HG03095 (cell line): ENCODE results near the gene CDK10.
"Not testable (repeated sequence)": the region's sequence is repeated elsewhere in the genome, so short reads cannot be mapped to it uniquely, and the experiment has no call there.

ENCODE experiments used
- ATAC-seq: cut with Tn5 transposase; IDR thresholded peaks from one replicate; pipeline ENCODE4 v1.9.1; 2021; ENCODE audit warnings: moderate library complexity; ENCODE audit not compliant: unreplicated experiment

The CDK10 gene

GRCh38 chr16:89686520-89687091 lies at the start of gene CDK10:
Gene CDK10 (plus strand): TSS chr16:89686689. CDS start chr16:89686711, 22 bp downstream.
- peak; percentile 73 for ATAC-seq

GRCh38 chr16:89637379-89637778 lies 49.1 kb upstream of the CDK10 start:
- no peak for ATAC-seq

GRCh38 chr16:89638455-89638854 lies 48.0 kb upstream of the CDK10 start:
- no peak for ATAC-seq

- ATAC-seq: no peak
These were observed 47.1 kb upstream of the CDK10 start for GRCh38 chr16:89639385-89639784.

- no peak for ATAC-seq
These were observed 44.9 kb upstream of the CDK10 start for GRCh38 chr16:89641458-89642119.

- ATAC-seq: no peak
These were observed 43.9 kb upstream of the CDK10 start for GRCh38 chr16:89642574-89642973.

GRCh38 chr16:89643769-89644300 lies 42.7 kb upstream of the CDK10 start:
- ATAC-seq: no peak

GRCh38 chr16:89645122-89645521 lies 41.4 kb upstream of the CDK10 start:
- no peak for ATAC-seq

GRCh38 chr16:89646270-89646669 lies 40.2 kb upstream of the CDK10 start:
- ATAC-seq: no peak

- no peak for ATAC-seq
These were observed 39.6 kb upstream of the CDK10 start for GRCh38 chr16:89646906-89647305.

- ATAC-seq: no peak
These were observed 34.9 kb upstream of the CDK10 start for GRCh38 chr16:89651584-89651983.

- ATAC-seq: no peak
These were observed 32.7 kb upstream of the CDK10 start for GRCh38 chr16:89653656-89654295.

GRCh38 chr16:89655062-89655643 lies 31.3 kb upstream of the CDK10 start:
- no peak for ATAC-seq

GRCh38 chr16:89656435-89657121 lies 29.9 kb upstream of the CDK10 start:
- ATAC-seq: no peak

GRCh38 chr16:89657442-89658220 lies 28.9 kb upstream of the CDK10 start, which contains the start of the genes CHMP1A and SPATA33:
Gene CHMP1A (minus strand): TSS chr16:89657708. CDS start chr16:89657588, 120 bp downstream.
Gene SPATA33 (plus strand): TSS chr16:89657836. CDS start chr16:89657912, 76 bp downstream.
- peak; percentile 86 for ATAC-seq

- ATAC-seq: no peak
These were observed 28.1 kb upstream of the CDK10 start for GRCh38 chr16:89658221-89658879.

- ATAC-seq: no peak
These were observed 26.3 kb upstream of the CDK10 start for GRCh38 chr16:89660146-89660545.

GRCh38 chr16:89661215-89661614 lies 25.3 kb upstream of the CDK10 start:
- no peak for ATAC-seq

- ATAC-seq: not testable (repeated sequence)
These were observed 22.3 kb upstream of the CDK10 start for GRCh38 chr16:89664238-89664637.

GRCh38 chr16:89667000-89667399 lies 19.5 kb upstream of the CDK10 start:
- not testable (repeated sequence) for ATAC-seq
